Esophagus (tissue), 2 donors: ENCODE results near the gene GRN. TPM values are rescaled to one million over a fixed set of nuclear protein-coding genes. Genes with fewer than 3 reads are reported as not detected.
"Not testable (repeated sequence)": the region's sequence is repeated elsewhere in the genome, so short reads cannot be mapped to it uniquely, and the experiment has no call there.

Experiments
- H3K27ac ChIP-seq, 2 donors: one replicate each; pipeline ENCODE4 v1.5.1; 2013; ENCODE audit warnings: low read depth in 2 of 2, mild to moderate bottlenecking in 2 of 2, inconsistent platforms in 1 of 2, low read length in 1 of 2, moderate library complexity in 1 of 2
- H3K27me3 ChIP-seq, 2 donors: one replicate each; pipeline ENCODE4 v1.6.1; 2013; ENCODE audit warnings: low read length in 2 of 2, control low read depth in 1 of 2, mild to moderate bottlenecking in 1 of 2; ENCODE audit not compliant: insufficient read depth in 2 of 2, control insufficient read depth in 1 of 2
- H3K36me3 ChIP-seq, 2 donors: one replicate each; pipeline ENCODE4 v1.6.1; 2013; ENCODE audit warnings: low read length in 1 of 2; ENCODE audit not compliant: control insufficient read depth in 2 of 2, insufficient read depth in 2 of 2
- H3K4me1 ChIP-seq, 2 donors: one replicate each; pipeline ENCODE4 v1.6.1; 2013; ENCODE audit warnings: low read length in 1 of 2; ENCODE audit not compliant: control insufficient read depth in 2 of 2, insufficient read depth in 2 of 2
- H3K4me3 ChIP-seq, 2 donors: one replicate each; pipeline ENCODE4 v1.5.1; 2013; ENCODE audit warnings: low read length in 2 of 2, mild to moderate bottlenecking in 2 of 2, low read depth in 1 of 2, moderate library complexity in 1 of 2
- H3K9me3 ChIP-seq, 2 donors: one replicate each; pipeline ENCODE4 v1.6.1; 2013; ENCODE audit warnings: mild to moderate bottlenecking in 2 of 2, low read depth in 1 of 2, low read length in 1 of 2, moderate library complexity in 1 of 2; ENCODE audit not compliant: control insufficient read depth in 2 of 2, insufficient read depth in 1 of 2
- WGBS, 2 donors: extraction: QIAGEN DNeasy Blood & Tissue Kit; methylation state at CpG; one replicate each; pipeline ENCODE4 v1.1.7; 2013; 5-methylcytosine and 5-hydroxymethylcytosine counted together
- polyA plus RNA-seq, 2 donors: library from polyadenylated mRNA; stranded (reverse); fragments of 200-250 nt; gene quantifications; one replicate each; pipeline ENCODE4 v1.2.3, GENCODE V29; 2013
- donor health status: healthy with polysubstance abuse.
- donor health status: Bipolar disorder and iron deficiency.

Gene GRN
- polyA plus RNA-seq, 2 donors: 211 to 370 TPM

DNA sequence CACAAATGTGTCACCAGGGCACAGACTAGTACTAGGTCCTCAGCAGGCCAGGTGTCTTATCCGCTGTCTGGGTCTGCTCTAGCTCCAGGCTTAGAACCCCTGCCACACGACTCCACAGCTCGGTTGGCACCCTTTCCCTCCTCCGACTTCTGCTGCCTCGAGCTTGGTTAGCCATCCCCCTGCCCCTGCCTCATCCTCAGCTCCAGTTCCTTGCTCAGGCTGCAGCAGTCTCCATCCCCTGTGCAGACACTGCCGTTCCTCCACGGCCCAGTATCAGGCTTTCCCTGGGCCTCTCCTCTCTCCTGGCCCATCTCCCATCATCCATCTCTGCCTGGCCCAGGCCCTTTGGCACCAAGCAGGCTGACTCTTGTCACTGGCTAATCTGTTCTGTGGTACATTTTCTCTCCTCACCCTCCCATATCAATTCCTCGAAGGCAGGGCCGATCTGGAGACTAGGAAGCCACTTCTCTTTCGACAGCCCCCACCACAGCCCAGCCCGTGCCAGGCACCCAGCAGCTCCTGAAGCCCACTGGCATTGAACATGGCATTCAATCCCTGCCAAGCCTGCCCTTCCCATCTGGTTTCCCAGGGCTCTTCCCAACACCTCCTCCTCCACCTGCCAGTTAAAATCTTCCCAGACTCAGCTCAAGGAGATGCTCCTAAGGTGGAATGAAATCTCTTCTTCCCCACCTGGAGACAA is 1.4 kb upstream of the GRN start:
- Histone ChIP-seq H3K9me3 (no peaks in the 10 kb centered on the region), H3K36me3 (no peaks in the 10 kb centered on the region), H3K27me3 (no peaks in the 10 kb centered on the region), H3K4me1 (peaks cover 0 to 22% of the 10 kb centered on the region in 2 donors), H3K27ac (peak overlapping the region; percentile 66 to 77), H3K4me3 (no peak overlapping the region)
- 55 to 62% methylated on average over 11 of the region's 11 CpGs for WGBS, 2 donors

DNA sequence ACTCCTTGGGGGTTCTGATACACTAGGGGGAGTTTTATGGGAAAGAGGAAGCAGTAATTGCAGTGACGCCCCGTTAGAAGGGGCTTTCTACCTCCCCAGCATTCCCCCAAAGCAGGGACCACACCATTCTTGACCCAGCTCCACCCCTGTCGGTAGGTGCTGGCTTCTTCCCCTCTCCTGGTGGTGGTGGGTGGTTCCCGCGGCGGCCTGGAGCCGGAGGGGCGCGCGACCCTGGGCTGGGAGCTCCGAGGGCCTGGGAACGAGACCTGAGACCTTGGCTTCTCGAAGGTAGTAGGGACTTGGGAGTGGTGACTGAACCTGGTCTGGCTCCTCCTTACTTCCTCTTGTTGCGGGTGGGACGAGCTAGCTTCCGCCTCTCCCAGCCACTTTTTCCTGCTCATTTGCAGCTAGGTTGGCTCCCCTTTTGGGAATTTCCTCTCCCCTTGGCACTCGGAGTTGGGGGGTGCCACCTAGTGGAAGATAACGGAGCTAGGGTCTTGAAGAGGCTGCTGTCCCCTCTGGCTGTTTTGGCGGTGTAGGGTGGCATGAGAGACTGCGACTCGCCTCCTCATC is 438 bp downstream of the GRN start:
- peaks cover 0 to 34% of the 10 kb centered on the region in 2 donors for H3K4me1 ChIP-seq
- 2% methylated on average over 21 of the region's 21 CpGs for WGBS, 2 donors
- H3K4me3 ChIP-seq: peak overlapping the region; percentile 72 to 92

DNA sequence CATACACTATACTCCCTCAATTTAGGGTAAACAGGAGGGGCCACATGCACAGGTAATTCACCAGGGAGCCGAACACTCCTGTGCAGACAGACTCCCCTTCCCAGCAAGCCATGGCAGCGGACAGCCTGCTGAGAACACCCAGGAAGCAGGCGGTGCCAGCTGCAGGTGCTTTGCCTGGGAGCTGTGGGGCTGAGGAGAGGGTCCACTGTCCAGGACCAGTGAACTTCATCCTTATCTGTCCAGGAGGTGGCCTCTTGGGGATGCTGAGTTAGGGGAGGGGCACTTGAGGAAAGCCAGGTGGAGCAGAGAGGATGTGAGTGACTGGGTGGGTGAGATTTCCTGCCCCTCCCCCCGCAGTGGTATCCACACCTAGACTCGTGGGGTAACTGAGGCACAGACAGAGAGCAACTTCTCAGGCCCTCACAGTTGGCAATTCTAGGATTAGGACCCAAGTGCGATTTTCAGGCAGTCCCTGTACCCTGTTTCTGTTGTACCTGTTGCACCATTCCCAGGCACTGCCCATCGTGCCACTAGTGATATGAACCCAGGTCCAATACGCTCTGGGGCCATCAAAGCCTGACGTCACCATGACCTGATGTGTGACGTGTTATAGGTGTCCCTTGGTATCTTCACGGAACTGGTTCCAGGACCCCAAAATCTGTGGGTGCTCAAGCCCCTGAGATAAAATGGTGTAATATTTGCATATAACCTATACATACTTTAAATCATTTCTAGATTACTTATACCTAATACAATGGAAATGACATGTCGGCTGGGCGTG is 1.2 kb downstream of the GRN start:
- Histone ChIP-seq H3K9me3 (no peaks in the 10 kb centered on the region), H3K4me3 (peak overlapping the region; percentile 72 to 92), H3K27ac (peak overlapping the region; percentile 97 to 99), H3K27me3 (no peaks in the 10 kb centered on the region), H3K36me3 (peaks cover 8 to 23% of the 10 kb centered on the region in 2 donors), H3K4me1 (peaks cover 0 to 35% of the 10 kb centered on the region in 2 donors)
- WGBS, 2 donors: 61 to 62% methylated on average over 13 of the region's 13 CpGs

More for the DNA sequence above, 438 bp downstream of the GRN start:
- H3K27me3 ChIP-seq: no peaks in the 10 kb centered on the region
- H3K9me3 ChIP-seq: no peaks in the 10 kb centered on the region
- H3K36me3 ChIP-seq: peaks cover 4 to 16% of the 10 kb centered on the region in 2 donors
- H3K27ac ChIP-seq: peak overlapping the region; percentile 97 to 99

DNA sequence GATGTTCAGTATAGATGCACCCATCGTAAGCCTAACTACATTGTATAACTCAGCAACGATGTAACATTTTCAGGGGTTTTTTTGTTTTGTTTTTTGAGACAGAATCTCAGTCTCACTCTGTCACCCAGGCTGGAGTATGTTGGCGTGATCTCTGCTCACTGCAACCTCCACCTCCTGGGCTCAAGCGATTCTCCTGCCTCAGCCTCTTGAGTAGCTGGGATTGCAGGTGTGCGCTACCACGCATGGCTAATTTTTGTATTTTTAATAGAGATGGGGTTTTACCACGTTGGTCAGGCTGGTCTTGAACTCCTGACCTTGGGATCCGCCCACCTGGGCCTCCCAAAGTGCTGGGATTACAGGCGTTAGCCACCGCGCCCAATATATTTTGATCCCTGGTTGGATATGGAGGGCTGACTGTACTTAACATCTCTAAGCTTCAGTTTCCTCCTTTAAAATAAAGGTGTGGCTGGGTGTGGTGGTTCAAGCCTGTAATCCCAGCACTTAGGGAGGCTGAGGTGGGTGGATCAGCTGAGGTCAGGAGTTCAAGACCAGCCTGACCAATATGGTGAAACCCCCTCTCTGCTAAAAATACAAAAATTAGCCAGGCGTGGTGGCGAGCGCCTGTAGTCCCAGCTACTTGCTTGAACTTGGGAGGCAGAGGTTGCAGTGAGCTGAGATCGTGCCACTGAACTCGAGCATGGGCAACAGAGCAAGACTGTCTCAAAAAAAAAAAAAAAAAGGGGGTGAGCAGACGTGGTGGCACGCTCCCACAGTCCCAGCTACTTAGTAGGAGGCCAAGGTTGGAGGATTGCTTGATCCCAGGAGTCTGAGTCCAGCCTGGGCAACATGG is 2.3 kb downstream of the GRN start:
- not testable (repeated sequence) for H3K27me3 ChIP-seq, H3K4me3 ChIP-seq, H3K9me3 ChIP-seq
- Histone ChIP-seq H3K27ac (peak overlapping the region; percentile 75 to 91), H3K4me1 (peaks cover 0 to 35% of the 10 kb centered on the region in 2 donors), H3K36me3 (peaks cover 16 to 35% of the 10 kb centered on the region in 2 donors)
- WGBS, 2 donors: 72 to 74% methylated on average over 18 of the region's 18 CpGs

DNA sequence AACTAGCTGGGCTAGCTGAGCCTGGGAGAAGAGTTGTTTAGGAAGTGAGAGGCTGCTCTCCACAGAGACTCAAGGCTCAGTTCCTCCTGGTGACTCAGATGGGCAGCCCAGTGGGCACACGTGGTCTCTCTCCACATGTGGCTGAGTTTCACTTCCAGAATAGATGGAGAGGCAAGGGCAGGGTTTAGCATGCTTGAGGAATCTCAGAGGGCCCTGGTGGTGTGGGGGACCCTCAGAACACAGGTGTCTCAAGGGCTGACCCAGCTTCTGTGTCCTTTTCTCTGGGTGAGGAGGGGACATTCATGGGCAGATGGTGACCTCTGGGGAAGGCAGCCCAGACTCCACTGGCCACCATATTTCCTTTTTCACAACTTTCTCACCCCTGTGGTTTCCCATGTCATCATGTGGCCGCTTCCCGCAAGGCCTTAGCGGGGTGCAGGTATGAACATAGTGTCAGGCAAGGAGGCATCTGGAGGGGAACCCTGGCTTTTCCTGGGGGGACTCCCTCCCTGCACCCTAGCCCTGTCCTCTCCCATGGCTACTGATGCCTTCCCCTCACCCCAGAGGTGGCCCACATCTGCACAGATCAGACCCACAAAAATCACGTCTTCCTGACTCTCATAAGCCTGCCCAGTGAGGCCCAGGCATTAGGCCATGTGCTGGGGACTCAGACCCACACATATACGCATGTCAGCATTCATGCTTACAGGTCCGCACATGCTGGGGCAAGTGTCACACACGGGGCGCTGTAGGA is 3.3 kb downstream of the GRN start:
- Histone ChIP-seq H3K4me1 (peaks cover 0 to 35% of the 10 kb centered on the region in 2 donors), H3K4me3 (no peak overlapping the region), H3K27ac (peak overlapping the region; percentile 75 to 86), H3K9me3 (no peaks in the 10 kb centered on the region), H3K27me3 (no peaks in the 10 kb centered on the region), H3K36me3 (peaks cover 16 to 40% of the 10 kb centered on the region in 2 donors)
- WGBS, 2 donors: 52 to 64% methylated on average over 9 of the region's 9 CpGs

DNA sequence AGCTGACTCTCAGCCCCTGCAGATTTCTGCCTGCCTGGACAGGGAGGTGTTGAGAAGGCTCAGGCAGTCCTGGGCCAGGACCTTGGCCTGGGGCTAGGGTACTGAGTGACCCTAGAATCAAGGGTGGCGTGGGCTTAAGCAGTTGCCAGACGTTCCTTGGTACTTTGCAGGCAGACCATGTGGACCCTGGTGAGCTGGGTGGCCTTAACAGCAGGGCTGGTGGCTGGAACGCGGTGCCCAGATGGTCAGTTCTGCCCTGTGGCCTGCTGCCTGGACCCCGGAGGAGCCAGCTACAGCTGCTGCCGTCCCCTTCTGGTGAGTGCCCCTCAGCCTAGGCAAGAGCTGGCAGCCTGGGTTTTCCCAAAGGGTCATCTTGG is 3.9 kb downstream of the GRN start:
- Histone ChIP-seq H3K27me3 (no peaks in the 10 kb centered on the region), H3K9me3 (no peaks in the 10 kb centered on the region), H3K4me3 (no peak overlapping the region), H3K4me1 (peaks cover 0 to 29% of the 10 kb centered on the region in 2 donors), H3K27ac (peak overlapping the region; percentile 21 to 86), H3K36me3 (peaks cover 16 to 40% of the 10 kb centered on the region in 2 donors)
- 65 to 81% methylated on average over 5 to 6 of the region's 6 CpGs for WGBS, 2 donors

DNA sequence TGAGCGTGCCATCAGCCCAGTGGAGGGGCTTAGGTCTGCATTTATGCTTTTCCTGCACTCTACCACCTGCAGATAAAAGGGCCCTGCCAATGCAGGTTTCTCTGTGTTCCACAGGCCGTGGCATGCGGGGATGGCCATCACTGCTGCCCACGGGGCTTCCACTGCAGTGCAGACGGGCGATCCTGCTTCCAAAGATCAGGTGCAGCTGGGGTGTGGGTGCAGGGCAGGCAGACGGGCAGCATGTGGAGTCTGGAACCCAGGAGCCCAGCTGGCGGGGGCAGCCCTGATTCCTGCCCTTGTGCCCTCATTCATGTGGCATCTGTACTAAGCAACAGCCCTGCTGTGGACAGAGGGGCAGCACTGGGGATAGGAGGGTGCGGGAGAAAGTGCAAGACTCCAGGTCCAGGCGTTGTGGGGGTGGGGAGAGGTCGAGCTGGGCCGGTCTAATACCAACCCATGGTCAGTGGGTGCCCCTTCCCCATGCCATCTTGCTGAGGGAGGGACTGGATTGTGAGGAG is 4.5 kb downstream of the GRN start:
- WGBS, 2 donors: 86 to 87% methylated on average over 12 of the region's 12 CpGs
- H3K27ac ChIP-seq: no peak overlapping the region
- H3K27me3 ChIP-seq: no peaks in the 10 kb centered on the region
- H3K4me1 ChIP-seq: peaks cover 0 to 26% of the 10 kb centered on the region in 2 donors
- H3K4me3 ChIP-seq: no peak overlapping the region
- H3K9me3 ChIP-seq: no peaks in the 10 kb centered on the region
- H3K36me3 ChIP-seq: peaks cover 16 to 40% of the 10 kb centered on the region in 2 donors

DNA sequence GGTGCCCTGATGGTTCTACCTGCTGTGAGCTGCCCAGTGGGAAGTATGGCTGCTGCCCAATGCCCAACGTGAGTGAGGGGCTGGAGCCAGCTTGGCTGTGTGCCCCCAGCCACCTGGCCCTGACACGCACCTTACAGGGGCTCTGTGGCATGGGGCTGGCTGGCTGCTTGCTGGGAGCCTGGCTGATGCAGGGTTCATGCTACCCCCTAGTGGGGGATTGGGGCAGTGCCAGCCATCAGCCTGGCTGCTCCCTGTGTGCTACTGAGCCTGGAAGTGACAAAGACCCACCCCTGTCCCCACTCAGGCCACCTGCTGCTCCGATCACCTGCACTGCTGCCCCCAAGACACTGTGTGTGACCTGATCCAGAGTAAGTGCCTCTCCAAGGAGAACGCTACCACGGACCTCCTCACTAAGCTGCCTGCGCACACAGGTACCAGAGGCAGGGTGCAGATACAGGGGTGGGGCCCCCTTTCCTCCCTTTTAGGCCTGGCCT is 5.7 kb downstream of the GRN start:
- Histone ChIP-seq H3K4me3 (no peak overlapping the region), H3K4me1 (peaks cover 0 to 23% of the 10 kb centered on the region in 2 donors), H3K36me3 (peaks cover 16 to 40% of the 10 kb centered on the region in 2 donors), H3K9me3 (no peaks in the 10 kb centered on the region), H3K27me3 (no peaks in the 10 kb centered on the region), H3K27ac (no peak overlapping the region)
- 62 to 71% methylated on average over 6 of the region's 6 CpGs for WGBS, 2 donors
